GM18951 (cell line): ENCODE measurements around the gene TOM1L2.

Source experiments
- POLR2A ChIP-seq: IDR thresholded peaks from 4 replicates; pipeline ENCODE4 v1.6.1; 2011; ENCODE audit warnings: mild to moderate bottlenecking; ENCODE audit not compliant: insufficient read length, insufficient read depth; ENCODE audit errors: extremely low read depth
- in situ Hi-C: fragments of 300-500 bp; cut with MboI; formaldehyde crosslinking; loops from one replicate; pipeline ENCODE4 v1.12.0; 2022; ENCODE audit warnings: low sequenced_read_pairs, mixed read lengths, inconsistent platforms; ENCODE audit not compliant: unreplicated experiment

The TOM1L2 gene

DNA sequence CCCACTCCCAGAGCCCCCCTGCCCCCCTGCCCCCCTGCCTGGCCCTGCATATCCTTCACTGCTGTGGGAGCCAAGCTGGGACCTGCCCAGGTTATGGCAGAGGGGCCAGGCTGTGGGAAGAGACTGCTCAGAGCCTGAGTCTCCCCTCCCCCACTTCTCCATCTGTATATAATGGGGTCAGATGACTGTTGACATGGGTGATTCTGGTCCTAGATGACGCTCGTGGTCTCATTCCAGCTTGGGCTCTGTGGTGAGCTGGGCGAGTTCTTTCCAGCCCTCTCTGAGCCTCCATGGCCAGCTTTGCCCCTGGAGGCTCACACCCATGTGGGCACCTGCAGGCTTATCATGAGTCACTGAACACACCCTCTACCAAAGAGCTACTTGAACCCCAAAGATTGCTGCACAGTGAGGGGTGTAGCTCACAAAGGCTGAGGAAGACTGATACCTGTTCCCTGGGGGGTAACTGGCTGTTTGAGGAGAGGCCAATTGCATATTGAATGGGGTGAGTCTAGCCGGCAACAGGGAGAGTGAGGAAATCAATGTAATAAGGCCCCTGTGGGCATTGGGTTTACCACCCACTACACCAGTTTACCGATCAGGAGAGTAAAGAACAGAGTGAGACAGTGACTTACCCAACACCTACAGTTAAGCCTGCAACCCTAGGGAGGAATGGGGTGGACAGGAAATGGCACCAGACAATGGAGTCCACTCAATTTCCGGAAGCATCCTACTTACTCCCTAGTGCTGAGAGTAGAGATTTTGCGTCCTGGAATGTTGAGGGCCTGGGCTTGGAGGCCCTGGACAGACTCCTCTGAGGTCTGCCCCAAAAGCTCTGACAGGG, 131.2 kb downstream of the TOM1L2 start:
- no peak for TF ChIP-seq POLR2A
- in situ Hi-C loops = no loop called here

DNA sequence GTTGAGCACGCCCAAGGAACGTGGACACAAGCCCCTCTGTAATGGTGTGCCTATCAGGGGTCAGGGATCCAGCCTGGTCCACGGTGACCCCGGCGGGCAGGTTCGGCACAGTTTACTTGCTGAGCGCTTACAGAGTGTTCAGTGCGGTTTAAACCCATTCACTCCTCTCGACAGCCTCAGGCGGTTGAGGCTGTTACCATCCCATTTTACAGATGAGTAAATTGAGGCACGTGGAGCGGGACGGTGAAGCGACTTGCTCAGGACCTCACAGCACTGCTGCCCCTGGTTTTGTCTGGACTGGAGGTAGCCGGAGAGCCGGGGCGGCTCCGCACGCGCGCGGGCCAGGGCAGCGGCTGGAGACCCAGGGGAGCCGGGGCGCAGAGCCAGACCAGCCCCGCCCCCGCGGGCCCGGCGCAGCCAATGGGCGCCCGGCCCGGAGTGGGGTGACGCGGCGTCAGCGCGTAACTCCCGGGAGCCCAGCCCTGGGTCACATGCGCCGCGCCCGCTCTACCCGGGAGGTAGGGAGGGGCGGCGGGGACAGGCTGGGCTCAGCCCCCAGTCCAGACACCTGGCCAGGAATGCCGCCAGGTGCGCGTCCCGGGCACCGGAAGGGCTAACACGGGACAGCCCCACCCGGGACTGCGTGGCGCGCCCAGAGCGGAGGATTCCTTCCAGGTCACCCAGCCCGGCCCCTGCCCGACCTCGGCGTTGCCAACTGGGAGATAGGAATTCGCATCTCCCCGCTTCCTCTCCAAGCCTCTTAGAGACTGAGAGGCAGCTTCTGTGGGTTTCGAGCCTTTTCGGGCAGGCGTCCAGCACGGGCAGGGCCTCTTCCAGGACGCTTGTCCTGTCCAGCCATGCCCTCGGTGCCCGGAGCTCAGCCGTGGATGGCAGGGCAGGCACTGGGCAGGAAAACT, 132.2 kb downstream of the TOM1L2 start:
- in situ Hi-C loops = no loop called here
- peak; percentile 96 for TF ChIP-seq POLR2A

DNA sequence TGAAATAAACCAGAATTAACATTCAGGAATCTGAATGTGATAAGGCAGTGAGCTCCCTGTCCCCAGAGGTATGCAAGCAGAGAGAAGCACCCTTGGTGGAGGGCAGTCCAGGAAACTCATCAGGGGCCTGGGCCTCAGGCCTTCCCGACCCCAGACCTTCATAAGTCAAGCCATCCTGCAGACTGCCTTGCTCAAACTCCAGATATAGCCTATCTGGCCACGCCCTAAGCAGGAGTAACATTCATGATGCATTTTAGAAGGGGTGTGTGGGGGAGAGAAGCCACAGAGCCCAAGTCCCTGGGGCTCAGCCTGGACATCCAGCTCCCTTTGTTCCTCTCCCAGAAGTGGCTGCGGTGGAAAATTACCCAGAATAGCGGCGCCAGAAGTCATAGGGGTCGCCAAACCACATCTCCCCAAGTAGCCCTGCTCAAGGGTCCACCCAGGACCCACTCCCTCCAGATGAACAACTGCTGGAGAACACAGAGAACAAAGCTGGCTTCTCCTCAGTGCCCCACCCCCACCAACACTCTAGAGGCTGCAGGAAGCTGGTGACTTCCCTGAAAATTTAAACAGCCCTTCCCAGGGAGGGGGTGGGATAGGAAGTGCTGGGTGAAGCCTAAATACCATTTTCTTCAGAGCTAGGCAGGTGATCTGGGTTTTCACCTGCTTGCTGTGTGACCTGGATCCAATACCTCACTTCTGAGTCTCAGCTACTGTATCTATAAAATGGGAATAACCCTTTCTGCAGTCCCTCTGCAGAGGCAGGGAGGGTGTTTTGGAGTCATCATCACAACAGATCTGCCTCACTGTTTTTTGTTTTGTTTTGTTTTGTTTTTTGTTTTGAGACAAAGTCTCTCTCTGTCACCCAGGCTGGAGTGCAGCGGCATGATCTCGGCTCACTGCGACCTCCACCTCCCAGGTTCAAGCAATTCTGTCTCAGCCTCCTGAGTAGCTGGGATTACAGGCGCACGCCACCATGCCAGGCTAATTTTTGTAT, 133.9 kb downstream of the TOM1L2 start:
- no peak for TF ChIP-seq POLR2A
- in situ Hi-C loops = no loop called here

DNA sequence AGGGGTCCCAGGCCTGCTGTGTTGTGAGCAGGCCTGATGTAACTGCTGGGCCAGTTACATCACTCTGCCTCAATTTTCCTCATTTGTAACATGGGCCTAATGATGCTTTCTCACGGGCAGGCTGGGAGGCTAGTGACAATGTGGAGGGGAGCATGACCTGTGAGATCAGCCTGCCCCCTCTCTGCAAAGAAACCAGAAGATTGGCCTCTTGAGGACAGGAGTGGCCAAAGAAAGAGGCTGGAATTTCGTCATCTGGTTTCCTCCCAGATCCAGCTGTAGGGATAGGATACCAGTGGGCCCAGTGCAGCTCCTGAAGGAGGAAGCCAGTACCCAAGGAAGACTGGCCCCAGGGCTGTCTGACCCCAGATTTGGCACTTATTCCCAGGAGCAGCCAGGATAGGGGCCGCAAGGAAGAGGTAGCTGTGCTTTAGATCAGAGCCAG, 134.8 kb downstream of the TOM1L2 start:
- in situ Hi-C loops = no loop called here
- TF ChIP-seq POLR2A = no peak

DNA sequence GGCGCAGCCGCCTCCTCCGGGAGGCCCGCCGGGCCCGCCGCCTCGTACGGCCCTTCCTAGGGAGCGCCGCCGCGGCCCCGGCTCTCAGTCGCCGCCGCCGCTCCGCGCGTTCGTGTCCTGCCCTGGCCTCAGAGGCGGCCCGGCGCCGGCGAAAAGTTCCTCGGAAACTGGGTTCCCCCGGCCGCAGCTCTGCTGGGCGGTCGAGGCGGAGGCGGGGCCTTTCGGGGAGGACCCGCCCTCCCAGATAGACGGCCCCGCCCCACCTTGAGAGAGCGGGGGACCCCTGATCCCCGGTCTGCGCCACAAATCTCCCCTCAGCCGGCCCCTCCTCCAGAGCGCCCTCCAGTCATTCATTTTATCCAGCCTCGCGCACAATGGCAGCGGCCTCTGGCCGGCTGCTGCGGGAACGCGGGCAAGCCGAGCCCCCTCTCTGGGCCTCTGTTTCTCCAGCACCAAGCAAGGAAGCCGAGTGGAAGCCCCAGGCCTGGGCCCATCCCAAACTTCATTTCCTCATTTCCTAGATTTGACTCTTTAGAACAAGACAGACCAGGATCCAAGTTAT, 135.3 kb downstream of the TOM1L2 start, which contains the start of gene SREBF1:
Gene SREBF1, minus strand, starts transcription at position 169 of the 562 bp plus-strand sequence. CDS start 169 bp downstream, outside the sequence.
- in situ Hi-C loops = no loop called here
- peak; percentile 8 for TF ChIP-seq POLR2A

DNA sequence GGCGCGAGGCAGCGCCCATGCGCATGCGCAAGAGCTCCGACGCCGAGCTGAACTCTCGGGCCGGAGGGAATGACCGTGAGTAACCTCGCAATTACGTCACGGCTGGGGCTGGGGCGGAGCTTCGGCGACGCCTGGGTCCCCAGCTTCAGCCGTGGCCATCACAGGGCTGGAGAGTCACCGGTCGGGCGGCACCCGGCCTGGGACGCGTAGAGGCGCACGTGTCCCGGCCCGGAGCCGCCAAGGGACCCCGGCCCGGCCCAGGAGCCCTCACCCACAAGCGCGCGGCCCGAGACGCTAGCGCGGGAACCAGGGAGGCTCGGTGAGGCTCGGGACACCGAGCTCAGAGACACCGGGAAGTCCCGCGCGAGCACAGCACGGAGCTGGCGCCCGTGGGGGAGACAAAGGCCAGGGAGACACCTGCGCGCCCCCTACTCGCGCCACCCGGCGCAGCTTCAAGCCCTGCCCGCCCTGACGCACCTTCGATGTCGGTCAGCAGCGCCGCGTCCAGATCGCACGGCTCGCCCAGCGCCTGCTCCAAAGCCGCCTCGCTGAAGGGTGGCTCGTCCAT, 135.9 kb downstream of the TOM1L2 start:
- peak; percentile 91 for TF ChIP-seq POLR2A
- in situ Hi-C loops = no loop called here

GRCh38 chr17:17835415-17836249, 136.6 kb downstream of the TOM1L2 start:
- in situ Hi-C loops = no loop called here
- TF ChIP-seq POLR2A = no peak

DNA sequence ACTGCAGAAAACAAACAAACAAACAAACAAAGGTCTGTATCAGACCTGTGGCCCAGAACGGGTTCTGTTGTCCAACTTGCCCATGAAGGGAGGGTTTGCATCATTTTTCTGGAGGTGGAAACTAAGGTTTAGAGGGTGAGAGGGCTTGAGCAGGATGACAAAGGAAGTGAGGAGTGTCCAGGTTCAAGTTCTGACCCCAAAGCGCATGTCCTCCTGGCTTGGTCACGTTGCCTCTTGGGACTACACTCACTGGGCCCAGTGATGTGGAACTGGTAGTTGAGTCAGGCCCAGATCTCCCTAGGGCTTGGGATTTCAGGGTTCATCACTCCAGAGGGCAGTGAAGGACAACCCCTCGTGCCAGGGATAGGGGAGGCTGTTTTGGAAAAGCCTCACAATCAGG, 137.2 kb downstream of the TOM1L2 start:
- in situ Hi-C loops = no loop called here
- no peak for TF ChIP-seq POLR2A

DNA sequence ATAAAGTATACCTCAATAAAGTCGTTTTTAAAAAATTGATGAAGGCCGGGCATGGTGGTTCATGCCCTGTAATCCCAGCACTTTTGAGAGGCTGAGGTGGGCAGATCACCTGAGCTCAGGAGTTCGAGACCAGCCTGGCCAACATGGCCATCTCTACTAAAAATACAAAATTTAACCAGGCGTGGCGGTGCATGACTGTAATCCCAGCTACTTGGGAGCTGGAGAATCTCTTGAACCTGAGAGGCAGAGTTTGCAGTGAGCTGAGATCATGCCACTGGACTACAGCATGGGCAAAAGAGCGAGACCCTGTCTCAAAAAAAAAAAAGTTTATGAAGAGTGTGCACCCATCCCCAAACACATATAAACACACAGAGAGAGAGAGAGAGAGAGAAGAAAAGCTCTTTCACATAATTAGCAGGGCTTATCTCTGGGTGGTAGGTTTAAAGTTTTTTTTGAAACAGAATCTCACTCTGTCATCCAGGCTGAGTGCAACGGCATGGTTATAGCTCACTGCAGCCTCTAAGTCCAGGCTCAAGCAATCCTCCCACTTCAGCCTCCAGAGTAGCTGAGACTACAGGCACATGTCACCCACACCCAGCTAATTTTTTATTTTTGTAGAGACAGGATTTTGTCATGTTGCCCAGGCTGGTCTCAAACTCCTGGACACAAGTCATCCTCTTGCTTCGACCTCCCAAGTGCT, 138.4 kb downstream of the TOM1L2 start:
- in situ Hi-C loops = no loop called here
- no peak for TF ChIP-seq POLR2A

DNA sequence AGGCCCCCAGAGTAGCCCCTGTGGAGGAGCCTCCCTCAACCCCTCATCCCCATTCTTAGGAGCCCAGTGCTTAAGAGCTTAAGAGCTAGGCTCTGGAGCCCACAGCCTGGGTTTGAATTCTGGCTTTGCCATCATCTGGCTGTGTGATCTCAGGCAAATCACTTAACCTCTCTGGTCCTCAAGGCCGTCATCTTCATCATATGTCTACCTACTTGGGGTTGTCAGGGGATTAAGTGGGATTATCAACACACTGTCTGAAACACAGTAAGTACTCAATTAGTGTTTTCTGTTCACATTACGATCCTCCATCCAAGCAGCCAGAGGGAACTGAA, 140.2 kb downstream of the TOM1L2 start:
- TF ChIP-seq POLR2A = no peak
- in situ Hi-C loops = no loop called here

GRCh38 chr17:17831208-17832031, 140.8 kb downstream of the TOM1L2 start:
- in situ Hi-C loops = no loop called here

More at GRCh38 chr17:17831208-17832031, 140.8 kb downstream of the TOM1L2 start:
- TF ChIP-seq POLR2A = no peak
